H1 (cell line): Measurements from ENCODE around the gene SLC27A1. TPM values are rescaled to one million over a fixed set of nuclear protein-coding genes. Genes with fewer than 3 reads are reported as not detected.

Experiments used
- CTCF ChIA-PET: fragments of 300-600 bp; sonication (Branson Sonifier 250); formaldehyde crosslinking; loops from one replicate; lab custom pipeline; 2021; ENCODE audit not compliant: partially characterized antibody; lab: Charles Lee
- POLR2A ChIA-PET: fragments of 300-600 bp; sonication (Branson Sonifier 250); formaldehyde crosslinking; loops from one replicate; lab custom pipeline; 2021; ENCODE audit warnings: inconsistent platforms; ENCODE audit not compliant: partially characterized antibody; lab: Charles Lee
- DNase-seq, 2 experiments: peaks; one replicate each; pipeline versions ENCODE4 v3.0.0 to v3.0.0-alpha.2; 2010 to 2022; ENCODE audit warnings: low spot score in 2 of 2, low read depth in 1 of 2, mixed read lengths in 1 of 2
- FAIRE-seq: peaks from 2 replicates; lab custom pipeline; 2011; peaks lifted over from hg19 to GRCh38; lab: Jason Lieb, UNC
- H2AFZ ChIP-seq: 2 replicates; pipeline ENCODE4 v1.8.1; 2012; ENCODE audit warnings: low read length, inconsistent platforms
- H2AK5ac ChIP-seq: 2 replicates; pipeline ENCODE4 v1.6.1; 2013; ENCODE audit warnings: low read depth, low read length
- H2BK120ac ChIP-seq: replicated peaks from 2 replicates; pipeline ENCODE3; 2013; ENCODE audit warnings: low read depth, low read length, inconsistent platforms
- H2BK12ac ChIP-seq: 2 replicates; pipeline ENCODE4 v1.6.1; 2013; ENCODE audit warnings: low read depth, low read length
- H2BK15ac ChIP-seq: 2 replicates; pipeline ENCODE4 v1.6.1; 2013; ENCODE audit warnings: low read length
- H2BK20ac ChIP-seq: 2 replicates; pipeline ENCODE4 v1.6.1; 2013; ENCODE audit warnings: low read length
- H2BK5ac ChIP-seq: 2 replicates; pipeline ENCODE4 v1.6.1; 2013; ENCODE audit warnings: low read depth, low read length
- H3K14ac ChIP-seq: 2 replicates; pipeline ENCODE4 v1.6.1; 2013; ENCODE audit warnings: inconsistent platforms; ENCODE audit not compliant: insufficient read length
- H3K18ac ChIP-seq: 2 replicates; pipeline ENCODE4 v1.6.1; 2013; ENCODE audit warnings: low read length; ENCODE audit errors: extremely low read depth
- H3K23ac ChIP-seq: 2 replicates; pipeline ENCODE4 v1.6.1; 2013; ENCODE audit warnings: inconsistent platforms; ENCODE audit not compliant: insufficient read length
- H3K23me2 ChIP-seq: 2 replicates; pipeline ENCODE4 v1.6.1; 2013; ENCODE audit warnings: low read depth, low read length
- H3K27ac ChIP-seq: 2 replicates; pipeline ENCODE4 v1.6.1; 2011; ENCODE audit warnings: low read depth, low read length, inconsistent platforms
- H3K27me3 ChIP-seq, 4 experiments: replicated peaks in 1 of 4; 1 replicate in 1 of 4; 2 replicates in 3 of 4; pipeline versions ENCODE4 v1.6.1 to v1.8.1; 2011 to 2013; ENCODE audit warnings: low read length in 3 of 4, mild to moderate bottlenecking in 3 of 4, inconsistent platforms in 2 of 4, mixed read lengths in 2 of 4, moderate library complexity in 1 of 4; ENCODE audit not compliant: control insufficient read depth in 3 of 4, insufficient read depth in 3 of 4; ENCODE audit errors: extremely low read depth in 1 of 4
- H3K36me3 ChIP-seq, 4 experiments: 2 replicates each; pipeline versions ENCODE4 v1.6.1 to v1.8.1; 2011 to 2013; ENCODE audit warnings: mild to moderate bottlenecking in 4 of 4, low read length in 3 of 4, moderate library complexity in 2 of 4, control low read depth in 1 of 4, inconsistent platforms in 1 of 4; ENCODE audit not compliant: insufficient read depth in 4 of 4, control insufficient read depth in 2 of 4
- H3K4ac ChIP-seq: replicated peaks from 2 replicates; pipeline ENCODE3; 2013; ENCODE audit warnings: low read length, low read depth, mixed read lengths, inconsistent platforms; ENCODE audit not compliant: insufficient read length
- H3K4me1 ChIP-seq, 4 experiments: replicated peaks in 1 of 4; 1 replicate in 1 of 4; 2 replicates in 3 of 4; pipeline versions ENCODE4 v1.6.1 to v1.8.1; 2011 to 2013; ENCODE audit warnings: low read length in 3 of 4, inconsistent platforms in 2 of 4, mixed read lengths in 1 of 4; ENCODE audit not compliant: insufficient read depth in 4 of 4, control insufficient read depth in 3 of 4
- H3K4me2 ChIP-seq, 2 experiments: 2 replicates each; pipeline versions ENCODE4 v1.6.1 to v1.8.1; 2011 to 2013; ENCODE audit warnings: low read depth in 2 of 2, low read length in 2 of 2, control low read depth in 1 of 2, inconsistent platforms in 1 of 2, mild to moderate bottlenecking in 1 of 2; ENCODE audit not compliant: insufficient read depth in 1 of 2
- H3K4me3 ChIP-seq, 4 experiments: fragments of 200-600, 300-600 bp in 1 of 4; sonication (generic), shearing (Covaris generic), sonication (Bioruptor Twin) in 1 of 4; 2 replicates each; pipeline versions ENCODE4 v1.5.1 to v1.8.1; 2011 to 2016; ENCODE audit warnings: low read length in 4 of 4, low read depth in 3 of 4, control low read depth in 2 of 4, inconsistent platforms in 2 of 4, mild to moderate bottlenecking in 2 of 4, mixed read lengths in 1 of 4, moderate library complexity in 1 of 4; ENCODE audit not compliant: insufficient read depth in 2 of 4; ENCODE audit errors: extremely low read depth in 1 of 4
- H3K56ac ChIP-seq: replicated peaks from 2 replicates; pipeline ENCODE3; 2013; ENCODE audit warnings: low read depth, mild to moderate bottlenecking, mixed read lengths, low read length, inconsistent platforms; ENCODE audit not compliant: insufficient read length
- H3K79me1 ChIP-seq: 2 replicates; pipeline ENCODE4 v1.6.1; 2013; ENCODE audit warnings: low read depth, low read length, control low read depth
- H3K79me2 ChIP-seq, 2 experiments: 2 replicates each; pipeline versions ENCODE4 v1.6.1 to v1.8.1; 2012 to 2013; ENCODE audit warnings: low read length in 2 of 2, mild to moderate bottlenecking in 2 of 2, inconsistent platforms in 1 of 2; ENCODE audit not compliant: insufficient read depth in 2 of 2, control insufficient read depth in 1 of 2
- H3K9ac ChIP-seq, 4 experiments: replicated peaks in 1 of 4; 1 replicate in 1 of 4; 2 replicates in 3 of 4; pipeline versions ENCODE4 v1.6.1 to v1.8.1; 2011 to 2013; ENCODE audit warnings: low read depth in 3 of 4, low read length in 3 of 4, control low read depth in 2 of 4, mild to moderate bottlenecking in 2 of 4, moderate library complexity in 2 of 4, inconsistent platforms in 1 of 4; ENCODE audit errors: extremely low read depth in 1 of 4
- H3K9me3 ChIP-seq, 2 experiments: 2 replicates each; pipeline versions ENCODE4 v1.6.1 to v1.8.1; 2012 to 2013; ENCODE audit warnings: mild to moderate bottlenecking in 2 of 2, moderate library complexity in 2 of 2, control low read depth in 1 of 2, inconsistent platforms in 1 of 2, low read depth in 1 of 2, low read length in 1 of 2, mixed read lengths in 1 of 2; ENCODE audit not compliant: insufficient read depth in 2 of 2
- H4K20me1 ChIP-seq, 2 experiments: replicated peaks in 1 of 2; 2 replicates each; pipeline versions ENCODE3 to v1.8.1; 2011 to 2013; ENCODE audit warnings: inconsistent platforms in 2 of 2, low read length in 2 of 2, mild to moderate bottlenecking in 1 of 2; ENCODE audit not compliant: insufficient read depth in 2 of 2, control insufficient read depth in 1 of 2
- H4K5ac ChIP-seq: 2 replicates; pipeline ENCODE4 v1.6.1; 2013; ENCODE audit warnings: low read length, low read depth, mixed read lengths, inconsistent platforms; ENCODE audit not compliant: insufficient read length
- H4K8ac ChIP-seq: 2 replicates; pipeline ENCODE4 v1.8.0; 2013; ENCODE audit warnings: mild to moderate bottlenecking, moderate library complexity, low read length, inconsistent platforms; ENCODE audit not compliant: insufficient read depth; ENCODE audit errors: extremely low read depth
- H4K91ac ChIP-seq: replicated peaks from 2 replicates; pipeline ENCODE3; 2013; ENCODE audit warnings: low read length, mixed read lengths, inconsistent platforms; ENCODE audit not compliant: insufficient read length
- ATF3 ChIP-seq: IDR thresholded peaks from 2 replicates; pipeline ENCODE4 v1.6.1; 2011; ENCODE audit warnings: low read depth, mild to moderate bottlenecking, low read length; ENCODE audit not compliant: insufficient read depth
- CBX8 ChIP-seq: fragments of 300-800, 300-1000 bp; sonication (generic); IDR thresholded peaks from 2 replicates; pipeline ENCODE4 v1.7.1; 2016; ENCODE audit warnings: low read depth, low read length, borderline replicate concordance
- CEBPB ChIP-seq: IDR thresholded peaks from 2 replicates; pipeline ENCODE4 v1.6.1; 2012; ENCODE audit warnings: low read depth, low read length
- CHD2 ChIP-seq: IDR thresholded peaks from 2 replicates; pipeline ENCODE4 v1.6.1; 2012; ENCODE audit warnings: low read length, improper control_type of control experiment
- E2F6 ChIP-seq: IDR thresholded peaks from 2 replicates; pipeline ENCODE4 v1.6.1; 2012; ENCODE audit warnings: inconsistent platforms
- EP300 ChIP-seq, 2 experiments: IDR thresholded peaks; 1 replicate in 1 of 2; 2 replicates in 1 of 2; pipeline ENCODE4 v1.6.1; 2011 to 2012; ENCODE audit warnings: low read depth in 2 of 2, low read length in 2 of 2, mild to moderate bottlenecking in 2 of 2, borderline replicate concordance in 1 of 2, inconsistent platforms in 1 of 2, moderate library complexity in 1 of 2
- MAFK ChIP-seq: IDR thresholded peaks from 2 replicates; pipeline ENCODE4 v1.6.1; 2012; ENCODE audit warnings: low read depth, mild to moderate bottlenecking, improper control_type of control experiment, low read length
- MAX ChIP-seq: IDR thresholded peaks from 2 replicates; pipeline ENCODE4 v1.6.1; 2012; ENCODE audit warnings: inconsistent platforms
- POU5F1 ChIP-seq: IDR thresholded peaks from 2 replicates; pipeline ENCODE4 v1.6.1; 2011; ENCODE audit warnings: low read depth, mild to moderate bottlenecking, low read length, moderate library complexity
- RXRA ChIP-seq: IDR thresholded peaks from 2 replicates; pipeline ENCODE4 v1.6.1; 2011; ENCODE audit warnings: low read depth, mild to moderate bottlenecking, low read length, moderate library complexity; ENCODE audit not compliant: insufficient read depth
- WGBS, 2 experiments: shearing (Covaris generic) in 1 of 2; methylation state at CpG; one replicate each; pipeline versions ENCODE4 v1.1.6 to v1.1.7; 2013 to 2015; ENCODE audit warnings: low lambda C conversion rate in 2 of 2, mixed read lengths in 2 of 2, inconsistent platforms in 1 of 2, low coverage in 1 of 2, missing lambda C conversion rate in 1 of 2; ENCODE audit not compliant: insufficient replicate concordance in 2 of 2, insufficient coverage in 1 of 2, insufficient read length in 1 of 2; ENCODE audit errors: extremely low coverage in 1 of 2, missing lambda C conversion rate in 1 of 2; 5-methylcytosine and 5-hydroxymethylcytosine counted together
- polyA plus RNA-seq, 7 experiments: library from polyadenylated mRNA; depleted of rRNA in 3 of 7; stranded (reverse) in 5 of 7; unstranded in 2 of 7; fragments of >200 nt in 5 of 7; fragments of 200-250 nt in 2 of 7; gene quantifications; 1 replicate in 5 of 7; 2 replicates in 1 of 7; 4 replicates in 1 of 7; pipeline versions ENCODE4 v1.2.1 to v1.2.3, GENCODE V29; 2011 to 2013; ENCODE audit warnings: missing spikeins in 2 of 7, mixed read lengths in 2 of 7
- total RNA-seq: library from RNA; stranded (reverse); fragmentation: NEBNext Ultra II Directional; extraction: Animal tissue kit (Norgen Biotek cat#: 25700); gene quantifications from 2 replicates; pipeline ENCODE4 v1.2.1, GENCODE V29; 2021

Gene SLC27A1
- total and polyA plus RNA-seq, 2 of the 8 experiments (the other 6 are each of a cell fraction or from before 2014, with no cell fraction given) = 7.5 to 9.1 TPM

GRCh38 chr19:17441241-17442021, 28.9 kb upstream of the SLC27A1 start:
- peaks cover 0 to 4% of the 10 kb centered on the region in 2 experiments; a peak in 2 of 4 replicates for H3K9me3 ChIP-seq
- no peak overlapping the region for H4K5ac ChIP-seq
- no peaks in the 10 kb centered on the region for H3K36me3 ChIP-seq
- H3K79me1 ChIP-seq = no peaks in the 10 kb centered on the region
- H2BK120ac ChIP-seq = no peak overlapping the region
- no peak overlapping the region for H2BK20ac ChIP-seq
- peaks cover 11% of the 10 kb centered on the region; the same call in 1 of the 2 replicates for H3K23me2 ChIP-seq
- 68% methylated on average over 8 of the region's 8 CpGs; no CpG with 5 or more reads in 1 of the 2 experiments for WGBS, 2 experiments
- no peak overlapping the region for H3K4ac ChIP-seq
- H3K18ac ChIP-seq = no peak overlapping the region
- H3K9ac ChIP-seq = no peak overlapping the region
- H2AK5ac ChIP-seq = no peak overlapping the region
- H2BK15ac ChIP-seq = no peak overlapping the region
- H3K14ac ChIP-seq = no peak overlapping the region
- H3K79me2 ChIP-seq = no peaks in the 10 kb centered on the region
- FAIRE-seq (peak; percentile 45), DNase-seq (peak in 1 of 2 experiments; percentile 59)
- no peak overlapping the region for H3K56ac ChIP-seq
- H4K20me1 ChIP-seq = peaks cover 0 to 5% of the 10 kb centered on the region in 2 experiments
- no peak overlapping the region for H3K4me2 ChIP-seq
- H3K23ac ChIP-seq = no peak overlapping the region
- no peak overlapping the region for H3K27ac ChIP-seq
- no peak overlapping the region for H3K4me3 ChIP-seq
- ChIA-PET CTCF (interaction anchor here (0.7 to 5.3 kb wide), 21 partner anchors 8 to 263 kb away, joined by 3 to 40 read pairs (median 7); partner anchors contain the start of genes CCDC194 and TMEM221), POLR2A (interaction anchor here (0.6 to 0.9 kb wide), 2 partner anchors 31 to 47 kb away, joined by 3 to 6 read pairs; partner anchors contain the start of gene CCDC194)
- no peak overlapping the region for H2AFZ ChIP-seq
- H4K8ac ChIP-seq = no peak overlapping the region
- H3K27me3 ChIP-seq = no peaks in the 10 kb centered on the region; a peak in 1 of 7 replicates
- H4K91ac ChIP-seq = no peak overlapping the region
- H2BK12ac ChIP-seq = no peak overlapping the region
- no peak overlapping the region for H2BK5ac ChIP-seq
- no peaks in the 10 kb centered on the region for H3K4me1 ChIP-seq
- no peak for TF ChIP-seq E2F6
- peak; percentile 45 for TF ChIP-seq CHD2
- no peak for TF ChIP-seq MAX
- no peak for TF ChIP-seq EP300 (IDR thresholded peaks at IDR 0.05; ENCODE audit: borderline replicate concordance in 1 of 2, low read depth in 2 of 2, low read length in 2 of 2)
- no peak for TF ChIP-seq MAFK
- TF ChIP-seq RXRA = no peak
- no peak for TF ChIP-seq POU5F1
- TF ChIP-seq CEBPB = no peak
- TF ChIP-seq CBX8 = no peak
- TF ChIP-seq ATF3 = no peak
